Stimulated activated naive CD8-positive, alpha-beta T cell treated with anti-CD3 and anti-CD28 coated beads, Interleukin-15, amount 100 ng/mL, for 72 hours (primary cell): ENCODE data around the gene CYP4F22.
"Not testable (repeated sequence)": the region's sequence is repeated elsewhere in the genome, so short reads cannot be mapped to it uniquely, and the experiment has no call there.

Source experiments
- ATAC-seq: fragments of 150-1000 bp; cut with Tn5 transposase; 2 replicates; pipeline ENCODE4 v1.10.0; 2021; ENCODE audit warnings: mild to moderate bottlenecking, moderate library complexity
- DNase-seq, 2 donors: peaks; one replicate each; pipeline ENCODE4 v3.0.0; 2021 to 2022
- H3K27ac Mint-ChIP-seq, 2 donors: one replicate each; pipeline ENCODE4 v1.8.0; 2022; ENCODE audit warnings: mild to moderate bottlenecking in 2 of 2, mixed read lengths in 2 of 2, moderate library complexity in 2 of 2
- H3K27me3 Mint-ChIP-seq: one replicate; pipeline ENCODE4 v1.8.0; 2022; ENCODE audit warnings: mixed read lengths
- H3K4me1 Mint-ChIP-seq: one replicate; pipeline ENCODE4 v1.8.0; 2022; ENCODE audit warnings: mild to moderate bottlenecking, mixed read lengths
- H3K4me3 Mint-ChIP-seq, 2 donors: one replicate each; pipeline ENCODE4 v1.8.0; 2022; ENCODE audit warnings: mild to moderate bottlenecking in 2 of 2, mixed read lengths in 2 of 2, moderate library complexity in 1 of 2
- H3K9me3 Mint-ChIP-seq, 2 donors: one replicate each; pipeline ENCODE4 v1.8.0; 2022; ENCODE audit warnings: mixed read lengths in 2 of 2

The CYP4F22 gene

GRCh38 chr19:15508035-15508710, at the start of gene CYP4F22:
CYP4F22 (plus strand) TSS chr19:15508525; CDS start chr19:15525337, 16,812 bp downstream.
- Mint-ChIP-seq H3K4me1 (peaks cover 41% of the 10 kb centered on the region), H3K27me3 (peaks cover 33% of the 10 kb centered on the region), H3K9me3 (no peaks in the 10 kb centered on the region), H3K4me3 (peak within 1 kb of the TSS; percentile 82 to 85), H3K27ac (peak within 1 kb of the TSS; percentile 77 to 89)
- DNase-seq, result peak; percentile 15 to 20
- ATAC-seq, result peak; percentile 60

GRCh38 chr19:15461694-15462093, 46.6 kb upstream of the CYP4F22 start:
- Mint-ChIP-seq H3K4me1 (peaks cover 54% of the 10 kb centered on the region), H3K27ac (peak overlapping the region in 1 of 2 donors; percentile 76), H3K9me3 (no peaks in the 10 kb centered on the region), H3K4me3 (no peak overlapping the region), H3K27me3 (no peaks in the 10 kb centered on the region)
- no peak for DNase-seq
- ATAC-seq, result no peak

DNA sequence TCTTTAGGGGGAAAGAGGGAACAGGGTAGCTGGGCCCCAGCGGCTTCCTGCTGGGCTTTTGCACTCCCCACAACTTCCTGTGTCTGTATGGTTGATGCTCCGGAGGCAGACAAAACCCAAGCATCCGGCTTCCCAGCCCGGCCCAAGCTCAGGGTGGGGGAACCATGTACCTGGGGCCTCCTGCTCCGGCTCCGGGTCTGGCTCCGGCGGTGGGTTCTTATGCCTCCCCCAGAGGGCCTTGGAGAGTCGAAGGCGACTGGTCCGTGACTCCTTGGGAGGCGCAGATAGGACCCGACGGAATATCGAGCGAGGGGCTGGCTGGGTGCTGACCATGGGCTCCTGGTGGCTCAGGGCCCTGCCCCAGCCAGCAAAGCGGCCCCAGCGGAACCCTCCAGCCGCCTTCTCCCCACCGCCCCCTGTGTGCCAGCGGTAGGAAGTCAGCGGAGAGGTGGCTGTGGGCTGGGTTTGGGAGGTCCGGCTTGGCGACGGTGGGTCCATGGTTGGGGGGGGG, 44.4 kb upstream of the CYP4F22 start:
- peak; percentile 88 for ATAC-seq
- peak; percentile 80 to 86 for DNase-seq
- Mint-ChIP-seq H3K4me1 (peaks cover 70% of the 10 kb centered on the region), H3K9me3 (no peaks in the 10 kb centered on the region), H3K27ac (peak overlapping the region; percentile 97), H3K27me3 (no peaks in the 10 kb centered on the region), H3K4me3 (peak overlapping the region; percentile 88 to 90)

GRCh38 chr19:15464394-15465385, 43.6 kb upstream of the CYP4F22 start, which contains the start of gene RASAL3:
RASAL3 (minus strand) TSS chr19:15464544; CDS start chr19:15464358, 186 bp downstream.
- H3K9me3 Mint-ChIP-seq, result no peaks in the 10 kb centered on the region
- ATAC-seq (peak; percentile 76), DNase-seq (peak; percentile 56 to 71)
- H3K27me3 Mint-ChIP-seq, result no peaks in the 10 kb centered on the region
- peak within 1 kb of the TSS; percentile 97 for H3K27ac Mint-ChIP-seq
- peak within 1 kb of the TSS; percentile 88 to 90 for H3K4me3 Mint-ChIP-seq
- peaks cover 76% of the 10 kb centered on the region for H3K4me1 Mint-ChIP-seq

GRCh38 chr19:15466851-15467733, 41.2 kb upstream of the CYP4F22 start:
- Mint-ChIP-seq H3K4me1 (peaks cover 70% of the 10 kb centered on the region), H3K27ac (peak overlapping the region; percentile 52 to 94), H3K4me3 (peak overlapping the region; percentile 58 to 62), H3K27me3 (no peaks in the 10 kb centered on the region), H3K9me3 (no peaks in the 10 kb centered on the region)
- ATAC-seq, result peak; percentile 61
- peak; percentile 43 to 73 for DNase-seq

GRCh38 chr19:15467734-15468214, 40.6 kb upstream of the CYP4F22 start:
- ATAC-seq, result no peak
- Mint-ChIP-seq H3K9me3 (no peaks in the 10 kb centered on the region), H3K4me3 (peak overlapping the region; percentile 16 to 63), H3K27ac (peak overlapping the region in 1 of 2 donors; percentile 67), H3K4me1 (peaks cover 63% of the 10 kb centered on the region), H3K27me3 (no peaks in the 10 kb centered on the region)
- no peak for DNase-seq

DNA sequence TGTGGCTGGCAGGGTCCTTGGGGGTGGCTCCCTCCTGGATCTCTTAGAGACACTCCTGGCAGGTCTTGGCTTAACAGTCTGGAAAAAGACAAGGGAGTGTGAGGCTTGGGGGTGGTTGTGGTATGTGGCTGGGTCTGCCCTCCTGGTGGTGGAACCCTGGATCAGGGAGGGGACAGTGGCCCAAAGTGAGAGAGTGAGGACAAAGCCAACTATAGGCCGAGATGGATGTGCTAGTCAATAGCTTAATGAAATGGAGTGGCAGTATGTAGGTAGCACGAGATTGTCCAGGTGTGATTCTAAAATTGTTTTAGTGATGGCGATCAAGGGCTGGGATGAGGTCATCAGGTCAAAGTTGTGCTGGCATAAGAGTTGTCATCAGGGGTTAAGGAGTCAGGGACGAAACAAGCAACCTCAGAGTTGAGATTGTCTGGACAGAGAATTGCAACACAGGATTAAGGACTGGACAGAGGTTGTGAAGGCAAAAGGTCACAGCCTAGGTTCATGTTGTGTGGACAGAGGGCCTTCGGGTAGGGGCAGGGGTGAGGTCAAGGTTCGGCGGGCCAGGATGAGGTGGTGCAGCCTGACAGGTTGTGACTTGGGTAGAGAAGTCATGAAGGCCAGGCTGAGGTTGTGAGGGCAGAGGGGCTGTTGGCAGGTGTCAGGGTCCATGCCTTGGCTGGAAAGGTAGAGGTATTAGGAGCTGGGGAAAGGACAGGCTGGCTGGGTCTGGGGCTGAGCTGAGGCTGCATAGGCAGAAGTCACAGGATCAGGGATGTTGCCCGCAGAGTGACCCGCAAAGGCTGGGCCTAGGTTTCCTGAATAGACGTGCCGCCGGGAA, 39.4 kb upstream of the CYP4F22 start:
- Mint-ChIP-seq H3K4me1 (peaks cover 62% of the 10 kb centered on the region), H3K27me3 (no peaks in the 10 kb centered on the region), H3K9me3 (no peaks in the 10 kb centered on the region), H3K27ac (peak overlapping the region in 1 of 2 donors; percentile 4), H3K4me3 (peak overlapping the region; percentile 81 to 86)
- ATAC-seq, result no peak
- no peak for DNase-seq

DNA sequence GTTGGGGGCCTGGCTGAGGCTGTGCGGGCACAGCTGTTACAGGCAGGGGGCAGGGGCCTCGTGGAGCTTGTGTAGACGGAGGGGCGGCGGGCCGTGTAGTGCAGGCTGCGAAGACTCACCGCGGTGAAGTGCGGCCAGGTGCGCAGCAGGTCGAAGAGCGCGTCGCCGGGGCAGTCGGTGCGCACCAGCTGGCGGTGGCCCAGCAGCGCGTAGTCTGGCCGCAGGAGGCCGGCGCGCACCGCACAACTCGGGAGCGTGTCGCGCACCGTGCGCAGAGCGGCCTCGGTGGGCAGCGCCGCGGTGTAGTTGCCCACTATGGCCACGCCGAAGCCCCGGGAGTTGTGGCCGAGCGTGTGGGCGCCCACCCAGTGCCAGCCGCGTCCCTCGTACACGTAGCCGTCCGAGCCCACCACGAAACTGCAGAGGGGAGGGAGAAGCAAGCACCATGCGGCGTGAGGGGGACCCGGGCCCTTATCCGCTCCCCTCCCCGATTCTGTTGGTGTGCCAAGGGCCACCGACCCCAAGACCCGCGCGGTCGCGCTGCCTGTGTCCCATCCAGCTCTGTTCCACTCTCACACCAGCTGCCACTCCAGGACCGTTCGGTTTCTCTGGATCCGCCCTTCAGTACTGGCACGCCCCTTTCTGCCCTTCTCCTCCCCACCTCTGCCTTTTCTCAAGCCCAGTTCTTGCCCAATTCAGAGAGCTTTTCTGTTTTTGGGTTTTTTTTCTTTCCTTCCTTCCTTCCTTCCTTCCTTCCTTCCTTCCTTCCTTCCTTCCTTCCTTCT, 38.6 kb upstream of the CYP4F22 start:
- Mint-ChIP-seq H3K4me1 (peaks cover 57% of the 10 kb centered on the region), H3K27ac (no peak overlapping the region), H3K9me3 (no peaks in the 10 kb centered on the region), H3K27me3 (no peaks in the 10 kb centered on the region), H3K4me3 (peak overlapping the region; percentile 81 to 86)
- ATAC-seq (peak; percentile 53), DNase-seq (no peak)

- Mint-ChIP-seq H3K4me1 (peaks cover 53% of the 10 kb centered on the region), H3K9me3 (no peaks in the 10 kb centered on the region), H3K4me3 (no peak overlapping the region), H3K27ac (no peak overlapping the region), H3K27me3 (no peaks in the 10 kb centered on the region)
- DNase-seq (peak in 1 of 2 donors; percentile 8), ATAC-seq (no peak)
Observed at GRCh38 chr19:15471639-15472101, 36.7 kb upstream of the CYP4F22 start.

DNA sequence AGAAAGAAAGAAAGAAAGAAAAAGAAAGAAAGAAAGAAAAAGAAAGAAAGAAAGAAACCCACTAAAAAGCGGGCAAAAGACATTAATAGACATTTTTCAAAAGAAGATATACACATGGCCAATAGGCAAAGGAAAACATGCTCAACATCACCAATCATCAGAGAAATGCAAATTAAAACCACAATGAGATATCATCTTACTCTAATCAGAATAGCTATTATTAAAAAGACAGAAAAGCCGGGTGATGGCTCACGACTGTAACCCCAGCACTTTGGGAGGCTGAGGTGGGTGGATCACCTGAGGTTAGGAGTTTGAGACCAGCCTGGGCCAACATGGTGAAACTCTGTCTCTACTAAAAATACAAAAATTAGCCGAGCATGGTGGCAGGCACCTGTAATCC, 34.5 kb upstream of the CYP4F22 start:
- ATAC-seq, result not testable (repeated sequence)

DNA sequence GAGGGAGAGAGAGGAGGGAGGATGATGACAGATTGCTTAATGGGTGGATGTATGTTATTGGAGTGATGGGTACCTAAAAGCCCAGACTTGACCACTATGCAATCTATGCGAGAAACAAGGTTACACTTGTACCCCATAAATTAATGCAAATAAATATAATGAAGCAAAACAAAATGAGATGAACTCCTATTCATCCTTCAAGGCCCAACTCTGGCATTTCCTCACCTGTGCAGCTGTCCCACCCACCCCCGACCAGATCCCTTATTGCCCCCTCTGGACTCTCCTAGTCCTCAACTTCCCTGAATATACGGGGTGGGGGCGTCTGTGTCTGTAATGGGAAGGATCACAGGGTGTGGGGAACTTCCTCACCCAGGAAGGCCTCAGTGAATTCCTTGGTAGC, 33.2 kb upstream of the CYP4F22 start:
- peaks cover 39% of the 10 kb centered on the region for H3K4me1 Mint-ChIP-seq
- no peaks in the 10 kb centered on the region for H3K27me3 Mint-ChIP-seq
- H3K4me3 Mint-ChIP-seq, result no peak overlapping the region
- H3K27ac Mint-ChIP-seq, result no peak overlapping the region
- ATAC-seq, result no peak
- H3K9me3 Mint-ChIP-seq, result no peaks in the 10 kb centered on the region
- no peak for DNase-seq

More for the DNA sequence above, 34.5 kb upstream of the CYP4F22 start:
- H3K27ac Mint-ChIP-seq, H3K4me3 Mint-ChIP-seq, H3K27me3 Mint-ChIP-seq, DNase-seq, H3K9me3 Mint-ChIP-seq: not testable (repeated sequence)
- peaks cover 39% of the 10 kb centered on the region for H3K4me1 Mint-ChIP-seq

- ATAC-seq (no peak), DNase-seq (no peak)
- no peak overlapping the region for H3K4me3 Mint-ChIP-seq
- H3K9me3 Mint-ChIP-seq, result no peaks in the 10 kb centered on the region
- H3K4me1 Mint-ChIP-seq, result peaks cover 39% of the 10 kb centered on the region
- H3K27me3 Mint-ChIP-seq, result no peaks in the 10 kb centered on the region
- H3K27ac Mint-ChIP-seq, result no peak overlapping the region
Observed at GRCh38 chr19:15475611-15476010, 32.7 kb upstream of the CYP4F22 start.

DNA sequence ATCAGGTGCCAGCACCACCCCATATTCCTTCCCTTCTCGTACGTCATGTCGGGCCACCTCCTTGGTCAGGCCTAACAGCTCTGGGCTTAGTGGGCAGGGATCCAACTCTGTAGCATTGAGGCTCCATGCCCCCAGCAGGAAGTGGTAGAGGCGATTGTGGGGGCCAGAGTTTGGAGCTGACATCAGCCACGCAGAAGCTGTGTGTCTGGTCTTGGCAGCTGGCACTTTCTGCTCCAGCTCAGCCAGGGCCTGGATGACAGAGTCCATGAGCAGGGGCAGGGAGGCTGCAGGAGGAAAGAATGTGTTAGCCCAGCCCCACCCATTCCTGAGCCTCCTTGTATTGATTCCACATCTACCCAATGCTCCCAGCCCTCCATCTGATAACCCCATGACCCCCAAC, 32.0 kb upstream of the CYP4F22 start:
- H3K9me3 Mint-ChIP-seq, result no peaks in the 10 kb centered on the region
- H3K27ac Mint-ChIP-seq, result peak overlapping the region; percentile 23 to 62
- H3K27me3 Mint-ChIP-seq, result no peaks in the 10 kb centered on the region
- ATAC-seq (no peak), DNase-seq (no peak)
- H3K4me1 Mint-ChIP-seq, result peaks cover 39% of the 10 kb centered on the region
- no peak overlapping the region for H3K4me3 Mint-ChIP-seq
